ENCODE results near the gene P4HTM.
"Not testable (repeated sequence)": the region's sequence is repeated elsewhere in the genome, so short reads cannot be mapped to it uniquely, and the experiment has no call there.

Gene P4HTM

GRCh38 chr3:49007068-49007770 is 17.2 kb downstream of the P4HTM start, which contains the start of gene WDR6:
Gene WDR6 (plus strand): TSS chr3:49007391. CDS start chr3:49007432, 41 bp downstream.
- H3K4me3 ChIP-seq (ENCODE audit: low read depth, low read length): peak within 1 kb of the TSS; percentile 92
- DNase-seq (ENCODE audit: low read depth): peak; percentile 94

- DNase-seq (ENCODE audit: low read depth): peak; percentile 48
- H3K4me3 ChIP-seq (ENCODE audit: low read depth, low read length): peak overlapping the region; percentile 92
These were observed 17.9 kb downstream of the P4HTM start for GRCh38 chr3:49007771-49008528.

GRCh38 chr3:49008627-49009026 is 18.6 kb downstream of the P4HTM start:
- DNase-seq (ENCODE audit: low read depth): not testable (repeated sequence)
- peak overlapping the region; percentile 92 for H3K4me3 ChIP-seq (ENCODE audit: low read depth, low read length)

GRCh38 chr3:49009396-49009795 is 19.4 kb downstream of the P4HTM start:
- no peak for DNase-seq (ENCODE audit: low read depth)
- H3K4me3 ChIP-seq (ENCODE audit: low read depth, low read length): no peak overlapping the region

GRCh38 chr3:49012441-49013017 is 22.5 kb downstream of the P4HTM start:
- no peak for DNase-seq (ENCODE audit: low read depth)
- no peak overlapping the region for H3K4me3 ChIP-seq (ENCODE audit: low read depth, low read length)

GRCh38 chr3:49013113-49013737 is 23.2 kb downstream of the P4HTM start:
- H3K4me3 ChIP-seq (ENCODE audit: low read depth, low read length): no peak overlapping the region
- no peak for DNase-seq (ENCODE audit: low read depth)

GRCh38 chr3:49013738-49014660 is 24.0 kb downstream of the P4HTM start:
- no peak overlapping the region for H3K4me3 ChIP-seq (ENCODE audit: low read depth, low read length)
- DNase-seq (ENCODE audit: low read depth): no peak

- DNase-seq (ENCODE audit: low read depth): no peak
- no peak overlapping the region for H3K4me3 ChIP-seq (ENCODE audit: low read depth, low read length)
These were observed 25.0 kb downstream of the P4HTM start for GRCh38 chr3:49015072-49015471.

GRCh38 chr3:49015765-49016164 is 25.7 kb downstream of the P4HTM start:
- DNase-seq (ENCODE audit: low read depth): no peak
- H3K4me3 ChIP-seq (ENCODE audit: low read depth, low read length): no peak overlapping the region

- DNase-seq (ENCODE audit: low read depth): no peak
- no peak overlapping the region for H3K4me3 ChIP-seq (ENCODE audit: low read depth, low read length)
These were observed 26.6 kb downstream of the P4HTM start for GRCh38 chr3:49016414-49017228.

- DNase-seq (ENCODE audit: low read depth): no peak
- H3K4me3 ChIP-seq (ENCODE audit: low read depth, low read length): peak overlapping the region; percentile 85
These were observed 27.4 kb downstream of the P4HTM start for GRCh38 chr3:49017229-49017970.

GRCh38 chr3:49017971-49018706 is 28.1 kb downstream of the P4HTM start, which contains the start of gene DALRD3:
Gene DALRD3 (minus strand): TSS chr3:49018580. CDS start chr3:49018564, 16 bp downstream.
- H3K4me3 ChIP-seq (ENCODE audit: low read depth, low read length): peak within 1 kb of the TSS; percentile 85
- no peak for DNase-seq (ENCODE audit: low read depth)

- peak overlapping the region; percentile 85 for H3K4me3 ChIP-seq (ENCODE audit: low read depth, low read length)
- DNase-seq (ENCODE audit: low read depth): no peak
These were observed 28.6 kb downstream of the P4HTM start for GRCh38 chr3:49018707-49019006.

GRCh38 chr3:49019941-49020329 is 29.9 kb downstream of the P4HTM start:
- no peak for DNase-seq (ENCODE audit: low read depth)
- H3K4me3 ChIP-seq (ENCODE audit: low read depth, low read length): peak overlapping the region; percentile 88

GRCh38 chr3:49020330-49021212 is 30.5 kb downstream of the P4HTM start:
- H3K4me3 ChIP-seq (ENCODE audit: low read depth, low read length): peak overlapping the region; percentile 88
- no peak for DNase-seq (ENCODE audit: low read depth)

GRCh38 chr3:49021213-49021812 is 31.3 kb downstream of the P4HTM start:
- peak overlapping the region; percentile 88 for H3K4me3 ChIP-seq (ENCODE audit: low read depth, low read length)
- peak; percentile 83 for DNase-seq (ENCODE audit: low read depth)

Measured in skeletal muscle cell (primary cell).